HepG2 (cell line): ENCODE results near the gene TMEM141. TPM values are rescaled to one million over a fixed set of nuclear protein-coding genes. Genes with fewer than 3 reads are reported as not detected.

Source experiments
- CBX1 ChIP-seq: IDR thresholded peaks from one replicate; pipeline ENCODE4 v1.6.1; 2016; ENCODE audit warnings: antibody characterized with exemption, low read depth
- EEA1 ChIP-seq: sonication (generic); formaldehyde crosslinking; IDR thresholded peaks from 2 replicates; pipeline ENCODE4 v1.5.1; 2020; ENCODE audit warnings: mild to moderate bottlenecking, missing genetic modification reagents, borderline replicate concordance
- ESRRA ChIP-seq: sonication (generic); formaldehyde crosslinking; IDR thresholded peaks from 2 replicates; pipeline ENCODE4 v1.5.1; 2020; ENCODE audit warnings: mild to moderate bottlenecking, low read depth, missing genetic modification reagents
- HNRNPK ChIP-seq: fragments of 200-400 bp; formaldehyde crosslinking; IDR thresholded peaks from 2 replicates; pipeline ENCODE4 v1.6.1; 2018; ENCODE audit warnings: low read length, low read depth, moderate library complexity, mild to moderate bottlenecking; ENCODE audit not compliant: poor library complexity, severe bottlenecking
- IKZF4 ChIP-seq: sonication (generic); formaldehyde crosslinking; IDR thresholded peaks from 2 replicates; pipeline ENCODE4 v1.5.1; 2020; ENCODE audit warnings: borderline replicate concordance, mild to moderate bottlenecking, low read depth, missing genetic modification reagents; ENCODE audit errors: not compliant biosample characterization
- IRF9 ChIP-seq: sonication (generic); formaldehyde crosslinking; IDR thresholded peaks from 2 replicates; pipeline ENCODE4 v1.8.0; 2022; ENCODE audit warnings: missing genetic modification reagents, mild to moderate bottlenecking, borderline replicate concordance
- KLF13 ChIP-seq: sonication (generic); formaldehyde crosslinking; IDR thresholded peaks from 2 replicates; pipeline ENCODE4 v1.4.0; 2020; ENCODE audit warnings: mild to moderate bottlenecking, missing genetic modification reagents
- KLF15 ChIP-seq: sonication (generic); formaldehyde crosslinking; IDR thresholded peaks from 2 replicates; pipeline ENCODE4 v1.8.1; 2023; ENCODE audit warnings: borderline replicate concordance, mild to moderate bottlenecking, inconsistent platforms, missing genetic modification reagents, mixed read lengths
- MED1 ChIP-seq: sonication (generic); formaldehyde crosslinking; IDR thresholded peaks from 2 replicates; pipeline ENCODE4 v1.4.0; 2020; ENCODE audit warnings: missing genetic modification reagents
- MYNN ChIP-seq: sonication (generic); formaldehyde crosslinking; IDR thresholded peaks from 2 replicates; pipeline ENCODE4 v1.4.0; 2020; ENCODE audit warnings: mild to moderate bottlenecking, low read depth, missing genetic modification reagents
- NFATC3 ChIP-seq: sonication (generic); formaldehyde crosslinking; IDR thresholded peaks from 2 replicates; pipeline ENCODE4 v1.5.1; 2020; ENCODE audit warnings: mild to moderate bottlenecking, missing genetic modification reagents
- PHF20 ChIP-seq: sonication (generic); formaldehyde crosslinking; IDR thresholded peaks from 2 replicates; pipeline ENCODE4 v1.5.0; 2020; ENCODE audit warnings: mild to moderate bottlenecking, missing genetic modification reagents
- RARA ChIP-seq: IDR thresholded peaks from 2 replicates; pipeline ENCODE4 v1.6.1; 2016; ENCODE audit warnings: missing genetic modification reagents, missing compliant biosample characterization
- STAT5B ChIP-seq: sonication (generic); formaldehyde crosslinking; IDR thresholded peaks from 2 replicates; pipeline ENCODE4 v1.4.0; 2020; ENCODE audit warnings: missing genetic modification reagents
- SUZ12 ChIP-seq: fragments of 150-350 bp; IDR thresholded peaks from 2 replicates; pipeline ENCODE4 v1.6.1; 2014; ENCODE audit warnings: low read depth, low read length
- YY1 ChIP-seq: IDR thresholded peaks from 2 replicates; pipeline ENCODE4 v1.6.1; 2011; ENCODE audit warnings: low read length, low read depth, moderate library complexity, mild to moderate bottlenecking; ENCODE audit not compliant: insufficient read depth, insufficient replicate concordance
- ZNF280D ChIP-seq: sonication (generic); formaldehyde crosslinking; IDR thresholded peaks from 2 replicates; pipeline ENCODE4 v1.5.1; 2020; ENCODE audit warnings: mild to moderate bottlenecking, missing genetic modification reagents
- ZNF441 ChIP-seq: sonication (generic); formaldehyde crosslinking; IDR thresholded peaks from 2 replicates; pipeline ENCODE4 v1.7.0; 2021; ENCODE audit warnings: missing genetic modification reagents, borderline replicate concordance
- ZNF460 ChIP-seq: sonication (generic); formaldehyde crosslinking; IDR thresholded peaks from 2 replicates; pipeline ENCODE4 v1.5.1; 2020; ENCODE audit warnings: missing genetic modification reagents, mild to moderate bottlenecking, borderline replicate concordance
- ZNF607 ChIP-seq: sonication (generic); formaldehyde crosslinking; IDR thresholded peaks from 2 replicates; pipeline ENCODE4 v1.5.1; 2020; ENCODE audit warnings: missing genetic modification reagents, mild to moderate bottlenecking, borderline replicate concordance
- ZNF709 ChIP-seq: sonication (generic); formaldehyde crosslinking; IDR thresholded peaks from 2 replicates; pipeline ENCODE4 v1.5.0; 2020; ENCODE audit warnings: mild to moderate bottlenecking, missing genetic modification reagents
- ZSCAN9 ChIP-seq: IDR thresholded peaks from 2 replicates; pipeline ENCODE4 v1.6.1; 2016; ENCODE audit warnings: borderline replicate concordance
- polyA plus RNA-seq, 8 experiments: library from polyadenylated mRNA; depleted of rRNA in 3 of 8; stranded (reverse) in 7 of 8; unstranded in 1 of 8; fragments of >200 nt; fragmentation: Illumina TruSeq in 4 of 8; extraction: Trizol in 4 of 8; gene quantifications; 2 replicates each; pipeline versions ENCODE4 v1.2.1 to v1.2.3, GENCODE V29; 2011 to 2016; ENCODE audit warnings: low read depth in 4 of 8, missing spikeins in 1 of 8, mixed read lengths in 1 of 8; ENCODE audit not compliant: insufficient read depth in 1 of 8
- total RNA-seq, 5 experiments: library from RNA; depleted of rRNA; stranded (reverse); fragments of >200 nt; fragmentation: Illumina TruSeq; extraction: Trizol; gene quantifications; 2 replicates each; pipeline ENCODE4 v1.2.3, GENCODE V29; 2016; ENCODE audit warnings: low read depth in 1 of 5
- TF ChIP-seq, protein P1 (sequence below): sonication (generic); formaldehyde crosslinking; IDR thresholded peaks from 2 replicates; pipeline ENCODE4 v1.4.0; 2020; ENCODE audit warnings: missing genetic modification reagents

TMEM141 gene
- total and polyA plus RNA-seq, 2 of the 13 experiments (the other 11 are each of a cell fraction or from before 2014, with no cell fraction given), result 81.0 to 202 TPM

DNA sequence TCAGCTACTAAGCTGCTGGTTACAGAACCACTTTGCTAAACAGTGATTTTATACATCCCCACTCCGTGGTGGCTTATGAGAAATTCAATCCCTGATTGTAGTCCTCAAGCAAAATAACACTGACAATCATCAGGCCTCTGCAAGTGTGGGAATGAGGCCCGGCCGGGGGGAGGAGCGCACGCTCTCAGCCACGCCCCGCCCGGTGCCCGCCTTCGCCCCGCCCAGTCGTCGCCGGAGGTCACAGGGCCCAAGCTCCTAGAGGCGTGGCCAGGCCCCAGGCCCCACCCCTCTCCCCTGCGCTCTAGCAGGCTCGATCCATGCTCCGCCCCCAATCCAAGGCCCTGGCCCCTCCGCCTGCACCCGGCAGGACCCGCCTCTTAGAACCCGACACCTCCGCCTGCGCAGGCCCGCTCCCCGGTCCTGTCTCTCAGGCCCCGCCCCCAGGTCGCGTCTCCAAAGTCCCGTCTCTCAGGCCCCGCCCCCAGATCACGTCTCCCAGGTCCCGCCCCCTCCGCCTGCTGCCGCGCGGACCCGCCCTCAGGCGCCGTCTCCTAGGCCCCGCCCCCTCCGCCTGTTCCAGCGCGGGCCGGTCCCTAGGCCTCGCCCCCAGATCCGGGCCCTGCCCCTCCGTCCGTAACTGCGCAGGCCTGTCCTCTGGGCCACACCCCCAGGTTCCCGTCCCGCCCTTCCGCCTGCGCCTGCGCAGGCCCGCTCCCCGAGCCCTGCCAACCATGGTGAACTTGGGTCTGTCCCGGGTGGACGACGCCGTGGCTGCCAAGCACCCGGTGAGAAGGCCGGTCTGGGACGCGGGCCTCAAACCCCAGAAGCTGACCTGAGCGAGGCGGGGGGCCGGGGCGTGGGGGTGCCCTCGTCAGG, at the start of gene TMEM141 (continued):
- TF ChIP-seq ESRRA (CRISPR knock-in tag) (0 out of 2 replicates have a peak, but pooled peaks have one; percentile 35), KLF15 (CRISPR knock-in tag) (no peak), PHF20 (CRISPR knock-in tag) (no peak), KLF13 (CRISPR knock-in tag) (no peak), IKZF4 (CRISPR knock-in tag) (peak; percentile 32), ZNF460 (CRISPR knock-in tag) (no peak), ZNF607 (peak; percentile 82; the same call in 1 of the 2 replicates), ZSCAN9 (peak; percentile 57; the same call in 1 of the 2 replicates), RARA (CRISPR knock-in tag) (peak; percentile 12; the same call in 1 of the 2 replicates), ZNF709 (CRISPR knock-in tag) (peak; percentile 19; the same call in 1 of the 2 replicates), NFATC3 (CRISPR knock-in tag) (no peak), MED1 (CRISPR knock-in tag) (peak; percentile 87), YY1 (peak; percentile 86), MYNN (CRISPR knock-in tag) (0 out of 2 replicates have a peak, but pooled peaks have one; percentile 39), CBX1 (no peak), HNRNPK (peak; percentile 39), STAT5B (0 out of 2 replicates have a peak, but pooled peaks have one; percentile 70), SUZ12 (no peak), ZNF280D (CRISPR knock-in tag) (0 out of 2 replicates have a peak, but pooled peaks have one; percentile 26), EEA1 (0 out of 2 replicates have a peak, but pooled peaks have one; percentile 75), IRF9 (CRISPR knock-in tag) (no peak; the same call in 1 of the 2 replicates), ZNF441 (CRISPR knock-in tag) (peak; percentile 24; the same call in 1 of the 2 replicates)
- TF ChIP-seq, protein P1, sequence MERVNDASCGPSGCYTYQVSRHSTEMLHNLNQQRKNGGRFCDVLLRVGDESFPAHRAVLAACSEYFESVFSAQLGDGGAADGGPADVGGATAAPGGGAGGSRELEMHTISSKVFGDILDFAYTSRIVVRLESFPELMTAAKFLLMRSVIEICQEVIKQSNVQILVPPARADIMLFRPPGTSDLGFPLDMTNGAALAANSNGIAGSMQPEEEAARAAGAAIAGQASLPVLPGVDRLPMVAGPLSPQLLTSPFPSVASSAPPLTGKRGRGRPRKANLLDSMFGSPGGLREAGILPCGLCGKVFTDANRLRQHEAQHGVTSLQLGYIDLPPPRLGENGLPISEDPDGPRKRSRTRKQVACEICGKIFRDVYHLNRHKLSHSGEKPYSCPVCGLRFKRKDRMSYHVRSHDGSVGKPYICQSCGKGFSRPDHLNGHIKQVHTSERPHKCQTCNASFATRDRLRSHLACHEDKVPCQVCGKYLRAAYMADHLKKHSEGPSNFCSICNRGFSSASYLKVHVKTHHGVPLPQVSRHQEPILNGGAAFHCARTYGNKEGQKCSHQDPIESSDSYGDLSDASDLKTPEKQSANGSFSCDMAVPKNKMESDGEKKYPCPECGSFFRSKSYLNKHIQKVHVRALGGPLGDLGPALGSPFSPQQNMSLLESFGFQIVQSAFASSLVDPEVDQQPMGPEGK (CRISPR knock-in tag), result peak; percentile 40; the same call in 1 of the 2 replicates
